Mesodermal cell (in vitro differentiated cells): ENCODE data around the gene CA14.
"Not testable (repeated sequence)": the region's sequence is repeated elsewhere in the genome, so short reads cannot be mapped to it uniquely, and the experiment has no call there.

ENCODE experiments used
- H3K27ac ChIP-seq: 2 replicates; pipeline ENCODE4 v1.7.0; 2013; ENCODE audit warnings: mild to moderate bottlenecking, low read depth, low read length, moderate library complexity; ENCODE audit not compliant: severe bottlenecking
- H3K36me3 ChIP-seq: 2 replicates; pipeline ENCODE4 v1.7.1; 2013; ENCODE audit warnings: mild to moderate bottlenecking, low read length, moderate library complexity; ENCODE audit not compliant: control insufficient read depth, insufficient read depth
- H3K4me1 ChIP-seq: one replicate; pipeline ENCODE4 v1.7.1; 2013; ENCODE audit warnings: mild to moderate bottlenecking, low read length; ENCODE audit not compliant: insufficient read depth, control insufficient read depth, poor library complexity, severe bottlenecking
- H3K4me3 ChIP-seq: 2 replicates; pipeline ENCODE4 v1.7.0; 2013; ENCODE audit warnings: low read length, control low read depth, mild to moderate bottlenecking; ENCODE audit not compliant: insufficient read depth, poor library complexity, severe bottlenecking; ENCODE audit errors: extremely low read depth
- H3K9me3 ChIP-seq: 2 replicates; pipeline ENCODE4 v1.7.1; 2013; ENCODE audit warnings: mild to moderate bottlenecking, low read length, moderate library complexity; ENCODE audit not compliant: control insufficient read depth
- WGBS, 2 experiments: methylation state at CpG; one replicate each; pipeline ENCODE4 v1.1.5; 2013; ENCODE audit warnings: missing lambda C conversion rate in 2 of 2; ENCODE audit not compliant: insufficient coverage in 2 of 2; 5-methylcytosine and 5-hydroxymethylcytosine counted together

CA14 gene

DNA sequence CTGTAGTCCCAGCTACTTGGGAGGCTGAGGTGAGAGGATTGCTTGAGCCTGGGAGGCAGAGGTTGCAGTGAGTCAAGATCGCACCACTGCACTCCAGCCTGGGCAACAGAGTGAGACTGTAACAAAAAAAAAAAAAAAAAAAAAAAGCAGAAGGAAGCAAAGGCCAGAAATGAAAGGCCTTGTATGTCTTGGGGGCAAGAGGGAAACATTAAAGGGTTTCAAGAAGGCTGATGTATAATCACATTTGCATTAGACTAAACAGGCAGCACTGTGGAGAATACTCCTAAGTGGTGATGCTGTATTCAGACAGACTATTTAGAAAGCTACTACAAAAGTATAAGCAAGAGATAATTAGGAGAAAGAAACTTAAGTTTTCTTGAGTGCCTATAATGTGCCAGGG, 32.0 kb upstream of the CA14 start:
- Histone ChIP-seq H3K9me3 (no peaks in the 10 kb centered on the region), H3K36me3 (peaks cover 74% of the 10 kb centered on the region), H3K27ac (no peak overlapping the region), H3K4me3 (no peak overlapping the region), H3K4me1 (no peaks in the 10 kb centered on the region)
- 100% methylated on average over 1 of the region's 1 CpG; no CpG with 5 or more reads in 1 of the 2 experiments for WGBS, 2 experiments

DNA sequence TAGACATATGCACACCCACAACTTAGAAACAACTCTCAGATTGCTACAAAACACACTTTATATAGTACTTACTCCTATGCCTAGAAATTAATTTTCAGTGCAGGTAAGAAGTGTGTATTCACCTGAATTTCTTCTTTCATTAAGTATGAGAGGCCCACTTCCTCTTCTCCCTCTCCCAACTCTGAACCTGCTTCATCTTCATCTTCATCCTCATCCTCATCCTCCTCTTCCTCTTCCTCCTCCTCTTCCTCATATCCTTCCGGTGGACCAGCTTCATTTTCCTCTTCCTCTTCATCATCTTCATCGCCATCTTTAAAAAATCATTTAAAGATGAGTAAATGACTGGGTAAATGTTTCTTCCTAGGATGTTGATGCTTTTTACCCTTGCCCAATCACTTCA, 31.1 kb upstream of the CA14 start:
- Histone ChIP-seq H3K4me1 (no peaks in the 10 kb centered on the region), H3K27ac (no peak overlapping the region), H3K4me3 (no peak overlapping the region), H3K9me3 (no peaks in the 10 kb centered on the region), H3K36me3 (peaks cover 78% of the 10 kb centered on the region)
- no CpG with 5 or more reads among the region's 2 CpGs for WGBS, 2 experiments

DNA sequence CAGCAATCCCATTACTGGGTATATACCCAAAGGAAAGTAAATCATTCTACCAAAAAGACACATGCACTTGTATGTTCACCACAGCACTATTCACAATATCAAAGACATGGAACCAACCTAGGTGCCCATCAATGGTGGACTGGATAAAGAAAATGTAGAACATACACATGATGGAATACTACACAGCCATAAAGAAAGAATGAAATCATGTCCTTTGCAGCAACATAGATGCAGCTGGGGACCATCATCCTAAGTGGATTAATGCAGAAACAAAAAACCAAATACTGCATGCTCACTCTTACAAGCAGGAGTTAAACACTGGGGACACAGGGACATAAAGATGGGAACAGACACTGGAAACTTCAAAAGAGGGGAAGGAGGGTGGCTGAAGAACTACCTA, 30.3 kb upstream of the CA14 start:
- H3K4me1 ChIP-seq, result no peaks in the 10 kb centered on the region
- H3K4me3 ChIP-seq, result no peak overlapping the region
- H3K36me3 ChIP-seq, result peaks cover 82% of the 10 kb centered on the region

DNA sequence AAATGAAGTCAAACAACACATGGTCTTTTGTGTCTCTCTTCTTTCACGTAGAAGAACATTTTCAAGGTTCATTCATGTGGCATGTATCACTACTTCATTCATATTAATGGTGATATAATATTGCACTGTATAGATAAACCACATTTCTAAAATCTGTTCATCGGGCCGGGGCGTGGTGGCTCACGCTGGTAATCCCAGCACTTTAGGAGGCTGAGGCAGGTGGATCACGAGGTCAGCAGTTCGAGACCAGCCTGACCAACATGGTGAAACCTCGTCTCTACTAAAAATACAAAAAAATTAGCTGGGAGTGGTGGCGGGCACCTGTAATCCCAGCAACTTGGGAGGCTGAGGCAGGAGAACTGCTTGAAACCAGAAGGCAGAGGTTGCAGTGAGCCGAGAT, 29.3 kb upstream of the CA14 start:
- not testable (repeated sequence) for H3K27ac ChIP-seq, H3K4me3 ChIP-seq, H3K4me1 ChIP-seq, H3K9me3 ChIP-seq
- H3K36me3 ChIP-seq, result peaks cover 77% of the 10 kb centered on the region
- 95 to 98% methylated on average over 7 to 8 of the region's 10 CpGs for WGBS, 2 experiments

More for the DNA sequence above, 30.3 kb upstream of the CA14 start:
- Histone ChIP-seq H3K27ac (no peak overlapping the region), H3K9me3 (no peaks in the 10 kb centered on the region)

DNA sequence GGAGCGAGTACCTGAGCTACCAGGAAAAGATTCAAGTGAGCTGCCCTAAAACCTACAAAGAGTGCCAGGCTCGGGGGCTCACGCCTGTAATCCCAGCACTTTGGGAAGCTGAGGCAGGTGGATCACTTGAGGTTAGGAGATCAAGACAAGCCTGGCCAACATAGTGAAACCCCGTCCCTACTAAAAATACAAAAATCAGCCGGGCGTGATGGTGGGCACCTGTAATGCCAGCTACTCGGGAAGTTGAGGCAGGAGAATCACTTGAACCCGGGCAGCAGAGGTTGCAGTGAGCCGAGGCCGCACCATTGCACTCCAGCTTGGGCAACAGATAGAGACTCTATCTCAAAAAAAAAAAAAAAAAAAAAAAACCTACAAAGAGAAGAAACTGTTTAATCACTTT, 24.7 kb upstream of the CA14 start:
- not testable (repeated sequence) for H3K9me3 ChIP-seq, H3K27ac ChIP-seq, H3K4me1 ChIP-seq, H3K4me3 ChIP-seq
- WGBS, 2 experiments, result 98 to 100% methylated on average over 5 to 10 of the region's 10 CpGs
- H3K36me3 ChIP-seq, result peaks cover 37% of the 10 kb centered on the region

DNA sequence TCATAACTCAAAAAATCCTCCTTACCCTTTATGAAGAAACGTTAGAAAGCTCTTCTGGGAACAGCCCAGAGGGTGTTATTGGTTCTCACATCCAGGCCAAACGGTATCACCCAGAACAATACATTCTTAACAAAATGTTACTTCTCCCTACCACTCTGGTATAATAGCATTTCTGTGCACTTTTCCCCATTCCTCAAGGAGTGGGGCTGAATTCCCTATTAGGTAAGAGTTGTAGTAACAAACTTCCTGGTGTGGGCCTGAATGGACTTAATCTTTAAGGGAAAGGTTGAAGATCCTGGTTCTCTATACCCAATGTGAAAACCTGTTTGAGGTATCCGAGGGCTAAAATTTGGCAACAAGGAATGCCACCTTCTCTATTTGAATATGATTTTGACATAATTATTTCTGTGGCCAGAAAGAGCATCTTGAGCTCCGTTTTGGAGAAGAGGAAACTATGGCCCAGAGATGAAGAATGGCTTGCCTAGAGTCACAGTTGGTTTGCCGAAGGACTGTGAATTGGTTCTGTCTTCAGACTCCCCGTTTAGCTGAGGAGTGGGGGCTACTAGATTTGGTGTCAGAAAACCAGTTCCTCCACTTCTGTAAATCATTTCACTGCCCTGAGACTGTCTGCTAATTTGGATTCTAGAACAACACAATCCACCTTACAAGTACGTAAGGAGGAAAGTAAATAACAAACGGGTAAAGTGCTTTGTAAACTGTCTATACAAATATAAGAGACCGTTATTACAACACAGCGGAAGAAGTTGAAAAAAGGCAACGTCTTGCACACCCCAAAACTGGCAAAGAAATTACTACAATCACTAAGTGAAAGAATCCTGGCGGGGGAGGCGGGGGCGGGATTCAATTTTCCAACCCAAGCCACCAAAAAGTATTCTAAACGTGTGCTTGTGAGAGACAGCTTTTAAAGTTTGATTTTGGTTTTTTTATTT, 23.9 kb upstream of the CA14 start:
- H3K4me3 ChIP-seq, result peak overlapping the region; percentile 96
- 51 to 63% methylated on average over 4 to 5 of the region's 15 CpGs for WGBS, 2 experiments
- H3K36me3 ChIP-seq, result peaks cover 30% of the 10 kb centered on the region
- H3K4me1 ChIP-seq, result no peaks in the 10 kb centered on the region
- no peaks in the 10 kb centered on the region for H3K9me3 ChIP-seq
- no peak overlapping the region for H3K27ac ChIP-seq

DNA sequence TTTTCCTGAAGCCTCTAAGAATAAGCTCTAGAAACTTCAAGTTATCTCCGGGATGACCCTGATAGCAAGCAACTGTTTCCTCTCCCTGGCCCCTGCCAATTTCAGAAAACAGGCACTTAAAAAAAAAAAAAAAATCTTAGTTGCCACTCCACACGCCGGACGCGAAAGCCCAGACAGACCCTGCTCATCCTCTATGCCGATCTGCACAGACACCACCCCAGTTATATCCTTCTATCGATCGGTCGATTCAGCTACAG, 23.3 kb upstream of the CA14 start:
- peak overlapping the region; percentile 96 for H3K4me3 ChIP-seq
- 0% methylated on average over 4 to 9 of the region's 9 CpGs for WGBS, 2 experiments
- no peaks in the 10 kb centered on the region for H3K4me1 ChIP-seq
- H3K9me3 ChIP-seq, result no peaks in the 10 kb centered on the region
- H3K36me3 ChIP-seq, result peaks cover 24% of the 10 kb centered on the region
- H3K27ac ChIP-seq, result peak overlapping the region; percentile 83

DNA sequence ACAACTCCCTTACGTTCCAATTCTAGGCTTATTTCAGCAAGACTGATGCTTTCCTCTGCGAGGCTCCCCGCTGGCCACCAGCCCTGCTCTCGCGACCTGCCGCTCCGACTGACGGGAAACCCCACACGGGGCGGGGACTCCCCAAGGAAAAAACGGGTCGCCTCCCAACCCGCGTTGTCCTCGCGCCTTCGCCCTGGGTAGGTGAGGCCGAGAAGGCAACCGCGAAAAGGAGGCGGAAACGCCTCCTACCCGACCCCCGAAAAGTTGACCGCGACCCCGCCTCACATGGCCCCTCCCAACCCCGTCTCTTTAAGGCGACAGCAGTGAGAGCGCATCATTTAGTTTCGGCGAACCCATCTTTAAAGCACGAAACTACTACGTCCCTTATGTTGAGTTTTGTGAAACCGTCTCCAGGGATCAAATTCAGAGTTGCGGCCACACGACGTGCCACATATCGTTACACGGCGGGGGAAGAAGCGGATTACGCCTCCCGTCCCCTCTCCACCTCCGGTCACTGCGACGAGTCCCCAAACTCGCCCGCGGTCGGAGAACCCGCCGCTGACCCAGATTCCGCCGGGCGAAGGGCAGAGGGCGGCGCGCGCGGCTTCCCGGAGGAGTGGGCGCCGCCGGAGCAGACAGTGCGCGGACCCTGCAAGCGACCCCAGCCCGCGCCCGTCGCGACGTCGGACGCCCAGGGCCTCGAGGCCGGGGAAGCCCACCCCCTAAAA, 22.8 kb upstream of the CA14 start:
- H3K4me1 ChIP-seq, result no peaks in the 10 kb centered on the region
- H3K27ac ChIP-seq, result peak overlapping the region; percentile 83
- no peaks in the 10 kb centered on the region for H3K9me3 ChIP-seq
- 0% methylated on average over 59 to 68 of the region's 78 CpGs for WGBS, 2 experiments
- H3K4me3 ChIP-seq, result peak overlapping the region; percentile 96
- H3K36me3 ChIP-seq, result peaks cover 19% of the 10 kb centered on the region

DNA sequence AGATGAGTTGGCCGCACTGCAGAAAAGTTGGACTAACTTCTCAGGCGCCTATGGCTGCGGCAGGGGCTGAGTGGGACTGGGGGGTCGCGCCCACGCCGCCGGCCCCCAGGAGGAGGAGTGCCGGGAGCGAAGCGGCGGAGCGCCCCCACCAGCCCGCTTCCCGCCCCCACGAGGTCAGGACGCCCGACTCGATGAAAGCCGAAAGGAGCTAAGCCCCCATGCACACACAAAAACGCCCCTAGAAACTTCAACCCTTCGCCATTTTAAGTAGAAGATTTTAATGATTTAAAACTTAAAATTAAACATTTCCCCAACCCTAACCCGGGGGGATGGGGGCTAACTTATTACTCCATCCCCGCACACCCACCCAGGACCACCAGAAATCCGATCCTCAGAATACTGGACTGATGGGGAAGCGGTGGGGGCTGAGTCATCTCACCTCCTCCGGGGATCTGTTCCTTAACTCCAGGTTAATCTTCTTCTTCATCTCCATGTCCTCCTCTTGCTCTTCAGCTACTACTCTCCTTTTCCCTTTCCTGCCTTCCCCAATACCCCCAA, 22.2 kb upstream of the CA14 start:
- H3K27ac ChIP-seq, result peak overlapping the region; percentile 83
- peak overlapping the region; percentile 96 for H3K4me3 ChIP-seq
- no peaks in the 10 kb centered on the region for H3K9me3 ChIP-seq
- 0% methylated on average over 3 to 15 of the region's 27 CpGs for WGBS, 2 experiments
- H3K4me1 ChIP-seq, result no peaks in the 10 kb centered on the region
- peaks cover 15% of the 10 kb centered on the region for H3K36me3 ChIP-seq

DNA sequence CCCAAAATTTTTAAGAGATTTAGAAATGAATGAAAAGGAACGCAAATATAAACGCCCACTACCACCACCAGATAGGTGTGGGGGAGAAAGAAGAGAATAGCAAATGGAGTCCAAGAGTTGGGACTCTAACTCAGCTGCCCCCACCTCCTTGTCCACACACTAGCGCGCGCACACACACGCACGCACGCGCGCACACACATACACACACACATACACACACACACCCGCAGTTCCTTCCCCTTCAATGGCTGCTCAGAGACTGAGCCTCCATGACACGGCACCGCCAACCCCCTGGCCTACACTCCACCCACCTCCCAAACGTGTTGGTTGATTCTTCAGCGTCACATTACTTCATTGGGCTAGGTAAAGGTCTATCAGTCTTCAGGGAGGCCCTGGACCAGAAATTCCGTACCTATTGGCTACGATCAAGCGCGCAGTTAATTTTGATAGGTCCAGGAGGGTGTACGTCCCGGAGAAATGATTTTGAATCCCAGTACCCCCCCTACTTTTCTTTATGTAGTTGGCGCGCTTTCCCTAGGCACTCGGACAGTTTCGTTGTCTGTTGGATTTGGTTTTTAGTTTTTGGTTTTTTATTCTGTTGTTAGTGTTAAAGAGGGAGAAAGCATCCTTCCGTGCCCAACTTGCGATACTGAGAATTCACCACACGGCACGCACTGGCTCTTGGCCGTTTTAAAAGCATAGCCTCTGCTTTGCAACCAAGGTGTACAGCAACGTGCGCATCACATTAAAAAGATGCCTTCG, 21.5 kb upstream of the CA14 start, which contains the start of gene ANP32E:
TSS of gene ANP32E (minus strand) at position 261 of the 762 bp plus-strand sequence. CDS start 326 bp downstream, outside the sequence.
- 1 to 2% methylated on average over 13 to 18 of the region's 33 CpGs for WGBS, 2 experiments
- Histone ChIP-seq H3K4me1 (no peaks in the 10 kb centered on the region), H3K4me3 (peak within 1 kb of the TSS; percentile 96), H3K27ac (peak within 1 kb of the TSS; percentile 83), H3K36me3 (peaks cover 9% of the 10 kb centered on the region), H3K9me3 (no peaks in the 10 kb centered on the region)
